ENCODE measurements around the gene IMPA2. TPM values are rescaled to one million over a fixed set of nuclear protein-coding genes. Genes with fewer than 3 reads are reported as not detected.

IMPA2 gene
- total RNA-seq, 6 experiments from 2014 or later, result 32.3 to 51.1 (median 45.7) TPM

GRCh38 chr18:11994336-11994702, 13.0 kb downstream of the IMPA2 start:
- DNase-seq, result peak in 2 of 3 donors; percentile 55 to 61
- peak overlapping the region in 2 of 3 donors; percentile 3 to 53 for H3K27ac ChIP-seq
- ATAC-seq, result peak; percentile 13 to 61 (median 52)
- WGBS (ENCODE audit: insufficient coverage, low coverage, low lambda C conversion rate, missing lambda C conversion rate), result 32% methylated on average over 4 of the region's 4 CpGs
- H3K27me3 ChIP-seq, result no peaks in the 10 kb centered on the region
- H3K36me3 ChIP-seq, result peaks cover 0 to 1% (median 0%) of the 10 kb centered on the region in 4 donors
- H3K4me3 ChIP-seq, result no peak overlapping the region
- intact Hi-C loops (cut with DNase I), result loop anchor here in 1 of 2 donors (10.0 kb wide), 1 partner anchor 60 kb away; no protein-coding TSS in a partner anchor
- peak in 1 of 4 donors; percentile 14 for TF ChIP-seq CTCF (IDR thresholded peaks at IDR 0.05)
- no peak for TF ChIP-seq POLR2A (IDR thresholded peaks at IDR 0.05)
- H3K9me3 ChIP-seq, result no peaks in the 10 kb centered on the region
- H3K4me1 ChIP-seq, result peaks cover 0 to 27% (median 4%) of the 10 kb centered on the region in 4 donors

GRCh38 chr18:11994703-11995444, 13.6 kb downstream of the IMPA2 start:
- H3K9me3 ChIP-seq, result no peaks in the 10 kb centered on the region
- no peak overlapping the region for H3K4me3 ChIP-seq
- ATAC-seq (peak; percentile 1 to 37 (median 20)), DNase-seq (peak in 1 of 3 donors; percentile 44)
- H3K27ac ChIP-seq, result peak overlapping the region in 1 of 3 donors; percentile 53
- intact Hi-C loops (cut with DNase I), result loop anchor here (5.0 to 10.0 kb wide), 2 partner anchors 42 to 60 kb away; no protein-coding TSS in a partner anchor
- 33% methylated on average over 5 of the region's 11 CpGs for WGBS (ENCODE audit: insufficient coverage, low coverage, low lambda C conversion rate, missing lambda C conversion rate)
- TF ChIP-seq CTCF (IDR thresholded peaks at IDR 0.05) (no peak), POLR2A (IDR thresholded peaks at IDR 0.05) (no peak)
- peaks cover 0 to 28% (median 6%) of the 10 kb centered on the region in 4 donors for H3K4me1 ChIP-seq
- peaks cover 0 to 6% (median 0%) of the 10 kb centered on the region in 4 donors for H3K36me3 ChIP-seq
- H3K27me3 ChIP-seq, result no peaks in the 10 kb centered on the region

GRCh38 chr18:11995445-11996189, 14.3 kb downstream of the IMPA2 start:
- Histone ChIP-seq H3K9me3 (no peaks in the 10 kb centered on the region), H3K36me3 (peaks cover 0 to 6% (median 0%) of the 10 kb centered on the region in 4 donors), H3K27ac (peak overlapping the region; percentile 19 to 29 (median 25)), H3K4me1 (peaks cover 0 to 34% (median 10%) of the 10 kb centered on the region in 4 donors), H3K4me3 (no peak overlapping the region), H3K27me3 (no peaks in the 10 kb centered on the region)
- 2% methylated on average over 9 of the region's 9 CpGs for WGBS (ENCODE audit: insufficient coverage, low coverage, low lambda C conversion rate, missing lambda C conversion rate)
- intact Hi-C loops (cut with DNase I), result loop anchor here (5.0 to 10.0 kb wide), 2 partner anchors 42 to 61 kb away; no protein-coding TSS in a partner anchor
- TF ChIP-seq CTCF (IDR thresholded peaks at IDR 0.05) (peak; percentile 80 to 84 (median 84)), POLR2A (IDR thresholded peaks at IDR 0.05) (no peak)
- ATAC-seq (peak; percentile 85 to 92 (median 90)), DNase-seq (peak; percentile 79 to 81 (median 80))

DNA sequence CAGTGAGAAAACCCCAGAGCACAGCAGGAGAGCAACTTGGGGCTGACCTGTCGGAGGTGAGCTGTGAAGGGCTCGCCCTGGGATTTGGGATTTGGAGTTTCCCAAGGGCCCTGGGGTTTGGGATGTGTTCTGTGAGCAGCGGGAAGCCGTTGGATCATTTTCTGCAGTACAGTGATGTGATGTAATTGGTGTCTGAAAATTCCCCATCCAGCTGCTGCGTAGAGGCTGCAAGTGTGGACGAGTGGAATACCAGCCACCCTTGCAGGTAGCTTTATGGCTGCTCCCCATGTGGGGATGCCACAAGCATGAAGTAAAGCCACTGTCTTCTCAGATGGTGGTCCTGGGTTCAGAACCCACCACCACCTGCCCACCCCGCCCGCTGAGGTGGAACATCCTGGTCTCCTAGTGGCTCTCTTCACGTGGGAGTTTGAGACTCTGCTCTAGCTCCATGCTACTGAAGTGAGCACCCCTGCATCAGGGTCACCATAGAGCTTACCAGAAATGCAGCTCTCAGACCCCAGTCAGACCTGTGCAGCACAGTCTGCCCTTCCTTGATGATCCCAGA, 15.0 kb downstream of the IMPA2 start:
- ATAC-seq, result no peak
- H3K4me1 ChIP-seq, result peaks cover 0 to 39% (median 13%) of the 10 kb centered on the region in 4 donors
- WGBS (ENCODE audit: insufficient coverage, low coverage, low lambda C conversion rate, missing lambda C conversion rate), result 29% methylated on average over 1 of the region's 9 CpGs
- peak overlapping the region in 2 of 3 donors; percentile 19 to 29 for H3K27ac ChIP-seq
- H3K27me3 ChIP-seq, result no peaks in the 10 kb centered on the region
- peaks cover 0 to 6% (median 0%) of the 10 kb centered on the region in 4 donors for H3K36me3 ChIP-seq
- no peak overlapping the region for H3K4me3 ChIP-seq
- DNase-seq, result no peak
- TF ChIP-seq CTCF (IDR thresholded peaks at IDR 0.05), result no peak
- no peak for TF ChIP-seq POLR2A (IDR thresholded peaks at IDR 0.05)
- no peaks in the 10 kb centered on the region for H3K9me3 ChIP-seq
- intact Hi-C loops (cut with DNase I), result loop anchor here (5.0 to 10.0 kb wide), 2 partner anchors 41 to 61 kb away; no protein-coding TSS in a partner anchor

Data from right lobe of liver (tissue), 6 donors.